ENCODE data around the gene OR51B4. TPM values are rescaled to one million over a fixed set of nuclear protein-coding genes. Genes with fewer than 3 reads are reported as not detected.

Gene OR51B4
- total and polyA plus RNA-seq, 9 of the 15 experiments (the other 6 are each of a cell fraction or from before 2014, with no cell fraction given), result 17.1 to 64.6 (median 39.9) TPM

GRCh38 chr11:5275369-5276110 is 26.2 kb downstream of the OR51B4 start (continued):
- TF ChIP-seq CREM (IDR thresholded peaks at IDR 0.05; ENCODE audit: low read depth), result peak; percentile 90
- no peak for TF ChIP-seq GABPB1 (CRISPR knock-in tag; IDR thresholded peaks at IDR 0.05)
- no peak for TF ChIP-seq HNRNPLL (IDR thresholded peaks at IDR 0.05; ENCODE audit: low read depth, low read length, poor library complexity, severe bottlenecking)

DNA sequence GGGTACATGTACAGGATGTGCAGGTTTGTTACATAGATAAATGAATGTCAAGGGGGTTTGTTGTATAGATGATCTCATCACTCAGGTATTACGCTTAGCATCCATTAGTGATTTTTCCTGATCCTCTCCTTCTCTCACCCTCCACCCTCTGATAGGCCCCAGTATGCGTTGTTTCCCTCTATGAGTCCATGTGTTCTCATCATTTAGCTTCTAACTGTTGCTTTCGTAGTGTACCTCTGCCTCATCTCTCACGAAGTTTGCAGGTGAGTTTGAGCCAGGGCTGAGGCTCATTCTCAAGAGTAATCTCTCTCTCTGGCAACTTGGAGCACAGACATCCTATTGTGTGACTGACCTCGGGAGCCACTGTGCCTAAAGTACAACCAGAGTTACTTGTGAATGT is 27.4 kb downstream of the OR51B4 start:
- H4K20me1 ChIP-seq (replicated peaks; ENCODE audit: control insufficient read depth, insufficient read depth, low read length), result no peaks in the 10 kb centered on the region
- no peaks in the 10 kb centered on the region for H3K9me1 ChIP-seq (ENCODE audit: control insufficient read depth, insufficient read depth, low read length)
- 61% methylated on average over 5 of the region's 5 CpGs for WGBS (ENCODE audit: insufficient coverage, low coverage, missing lambda C conversion rate)
- H3K27ac ChIP-seq (ENCODE audit: extremely low read depth, low read depth, low read length), result peak overlapping the region; percentile 87
- H3K36me3 ChIP-seq (ENCODE audit: control insufficient read depth, insufficient read depth, low read length), result peaks cover 30% of the 10 kb centered on the region
- H3K4me3 ChIP-seq, result no peak overlapping the region
- ChIA-PET POLR2A (interaction anchor here (1.4 to 2.7 kb wide), 2 partner anchors 12 to 15 kb away, joined by 4 to 15 read pairs; no protein-coding TSS in a partner anchor), CTCF (ENCODE audit: low intra/inter-chr PET ratio) (no interaction called here)
- in situ Hi-C loops (cut with MboI), result no loop called here
- H3K9ac ChIP-seq (ENCODE audit: insufficient read depth in 1 of 2, low read depth in 2 of 2, low read length in 2 of 2), result peak overlapping the region; percentile 47 to 54; a peak in 3 of 4 replicates
- H3K79me2 ChIP-seq (ENCODE audit: control insufficient read depth, insufficient read depth, low read length), result peaks cover 71% of the 10 kb centered on the region
- no peaks in the 10 kb centered on the region for H3K27me3 ChIP-seq (ENCODE audit: control insufficient read depth in 2 of 2, insufficient read depth in 2 of 2, low read length in 2 of 2)
- intact Hi-C loops (cut with micrococcal nuclease), result no loop called here
- BruUV-seq (replicated peaks), result no TSS peak
- DNase-seq (ENCODE audit: extremely low read depth in 1 of 4, low spot score in 3 of 4), result no peak
- no peaks in the 10 kb centered on the region for H3K9me3 ChIP-seq (replicated peaks; ENCODE audit: control insufficient read depth, insufficient read depth, low read depth, low read length)
- H3K4me2 ChIP-seq (ENCODE audit: insufficient read depth, low read length), result peak overlapping the region; percentile 63
- FAIRE-seq, result no peak
- H3K4me1 ChIP-seq (replicated peaks in 1 of 2; ENCODE audit: control insufficient read depth in 2 of 2, insufficient read depth in 2 of 2, low read length in 2 of 2), result peaks cover 26 to 74% of the 10 kb centered on the region in 2 experiments
- ATAC-seq, result no peak
- peak overlapping the region; percentile 56 for H2AFZ ChIP-seq (ENCODE audit: low read depth, low read length)
- 0 out of 2 replicates have a peak, but pooled peaks have one; percentile 24 for TF ChIP-seq CXXC5 (CRISPR knock-in tag; IDR thresholded peaks at IDR 0.05)
- no peak for TF ChIP-seq SUPT5H (IDR thresholded peaks at IDR 0.05)
- TF ChIP-seq FOXM1 (IDR thresholded peaks at IDR 0.05; ENCODE audit: low read depth), result no peak
- TF ChIP-seq FOXM1 (CRISPR knock-in tag; IDR thresholded peaks at IDR 0.05; ENCODE audit: low read depth), result no peak
- TF ChIP-seq ZSCAN29 (IDR thresholded peaks at IDR 0.05), result no peak
- TF ChIP-seq NUFIP1 (IDR thresholded peaks at IDR 0.05; ENCODE audit: partially characterized antibody), result no peak
- TF ChIP-seq, protein P1, sequence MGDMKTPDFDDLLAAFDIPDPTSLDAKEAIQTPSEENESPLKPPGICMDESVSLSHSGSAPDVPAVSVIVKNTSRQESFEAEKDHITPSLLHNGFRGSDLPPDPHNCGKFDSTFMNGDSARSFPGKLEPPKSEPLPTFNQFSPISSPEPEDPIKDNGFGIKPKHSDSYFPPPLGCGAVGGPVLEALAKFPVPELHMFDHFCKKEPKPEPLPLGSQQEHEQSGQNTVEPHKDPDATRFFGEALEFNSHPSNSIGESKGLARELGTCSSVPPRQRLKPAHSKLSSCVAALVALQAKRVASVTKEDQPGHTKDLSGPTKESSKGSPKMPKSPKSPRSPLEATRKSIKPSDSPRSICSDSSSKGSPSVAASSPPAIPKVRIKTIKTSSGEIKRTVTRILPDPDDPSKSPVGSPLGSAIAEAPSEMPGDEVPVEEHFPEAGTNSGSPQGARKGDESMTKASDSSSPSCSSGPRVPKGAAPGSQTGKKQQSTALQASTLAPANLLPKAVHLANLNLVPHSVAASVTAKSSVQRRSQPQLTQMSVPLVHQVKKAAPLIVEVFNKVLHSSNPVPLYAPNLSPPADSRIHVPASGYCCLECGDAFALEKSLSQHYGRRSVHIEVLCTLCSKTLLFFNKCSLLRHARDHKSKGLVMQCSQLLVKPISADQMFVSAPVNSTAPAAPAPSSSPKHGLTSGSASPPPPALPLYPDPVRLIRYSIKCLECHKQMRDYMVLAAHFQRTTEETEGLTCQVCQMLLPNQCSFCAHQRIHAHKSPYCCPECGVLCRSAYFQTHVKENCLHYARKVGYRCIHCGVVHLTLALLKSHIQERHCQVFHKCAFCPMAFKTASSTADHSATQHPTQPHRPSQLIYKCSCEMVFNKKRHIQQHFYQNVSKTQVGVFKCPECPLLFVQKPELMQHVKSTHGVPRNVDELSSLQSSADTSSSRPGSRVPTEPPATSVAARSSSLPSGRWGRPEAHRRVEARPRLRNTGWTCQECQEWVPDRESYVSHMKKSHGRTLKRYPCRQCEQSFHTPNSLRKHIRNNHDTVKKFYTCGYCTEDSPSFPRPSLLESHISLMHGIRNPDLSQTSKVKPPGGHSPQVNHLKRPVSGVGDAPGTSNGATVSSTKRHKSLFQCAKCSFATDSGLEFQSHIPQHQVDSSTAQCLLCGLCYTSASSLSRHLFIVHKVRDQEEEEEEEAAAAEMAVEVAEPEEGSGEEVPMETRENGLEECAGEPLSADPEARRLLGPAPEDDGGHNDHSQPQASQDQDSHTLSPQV (IDR thresholded peaks at IDR 0.05), result peak; percentile 83
- TF ChIP-seq SMARCA4 (IDR thresholded peaks at IDR 0.05), result 0 out of 2 replicates have a peak, but pooled peaks have one; percentile 24
- no peak for TF ChIP-seq NCOR1 (IDR thresholded peaks at IDR 0.05)
- no peak for TF ChIP-seq HOXB6 (CRISPR knock-in tag; IDR thresholded peaks at IDR 0.05; ENCODE audit: borderline replicate concordance)
- TF ChIP-seq DACH1 (IDR thresholded peaks at IDR 0.05; ENCODE audit: partially characterized antibody), result no peak
- no peak for TF ChIP-seq TBL1XR1 (IDR thresholded peaks at IDR 0.05; ENCODE audit: low read length in 2 of 2)
- TF ChIP-seq ZNF644 (tag; IDR thresholded peaks at IDR 0.05; ENCODE audit: low read depth), result no peak
- no peak for TF ChIP-seq MECOM (CRISPR knock-in tag; IDR thresholded peaks at IDR 0.05)
- no peak for TF ChIP-seq PRMT5 (CRISPR knock-in tag; IDR thresholded peaks at IDR 0.05)
- no peak for TF ChIP-seq MTA2 (IDR thresholded peaks at IDR 0.05; ENCODE audit: low read depth)
- TF ChIP-seq TGIF2 (CRISPR knock-in tag; IDR thresholded peaks at IDR 0.05), result no peak
- no peak for TF ChIP-seq ZNF584 (CRISPR knock-in tag; IDR thresholded peaks at IDR 0.05; ENCODE audit: low read depth)
